Mucosa of gallbladder (tissue), 1 donor: Measurements from ENCODE around the gene NHP2. TPM values are rescaled to one million over a fixed set of nuclear protein-coding genes. Genes with fewer than 3 reads are reported as not detected.
"Not testable (repeated sequence)": the region's sequence is repeated elsewhere in the genome, so short reads cannot be mapped to it uniquely, and the experiment has no call there.

Experiments
- DNase-seq: peaks from one replicate; pipeline ENCODE4 v3.0.0-alpha.2; 2020; ENCODE audit warnings: low spot score
- total RNA-seq: library from RNA; stranded (reverse); gene quantifications from one replicate; pipeline ENCODE4 v1.2.1, GENCODE V29; 2021
- donor health status: DM: no; HTN: no; CAD: no.

Gene NHP2
- total RNA-seq, 1 donor from 2014 or later = 69.4 TPM

DNA sequence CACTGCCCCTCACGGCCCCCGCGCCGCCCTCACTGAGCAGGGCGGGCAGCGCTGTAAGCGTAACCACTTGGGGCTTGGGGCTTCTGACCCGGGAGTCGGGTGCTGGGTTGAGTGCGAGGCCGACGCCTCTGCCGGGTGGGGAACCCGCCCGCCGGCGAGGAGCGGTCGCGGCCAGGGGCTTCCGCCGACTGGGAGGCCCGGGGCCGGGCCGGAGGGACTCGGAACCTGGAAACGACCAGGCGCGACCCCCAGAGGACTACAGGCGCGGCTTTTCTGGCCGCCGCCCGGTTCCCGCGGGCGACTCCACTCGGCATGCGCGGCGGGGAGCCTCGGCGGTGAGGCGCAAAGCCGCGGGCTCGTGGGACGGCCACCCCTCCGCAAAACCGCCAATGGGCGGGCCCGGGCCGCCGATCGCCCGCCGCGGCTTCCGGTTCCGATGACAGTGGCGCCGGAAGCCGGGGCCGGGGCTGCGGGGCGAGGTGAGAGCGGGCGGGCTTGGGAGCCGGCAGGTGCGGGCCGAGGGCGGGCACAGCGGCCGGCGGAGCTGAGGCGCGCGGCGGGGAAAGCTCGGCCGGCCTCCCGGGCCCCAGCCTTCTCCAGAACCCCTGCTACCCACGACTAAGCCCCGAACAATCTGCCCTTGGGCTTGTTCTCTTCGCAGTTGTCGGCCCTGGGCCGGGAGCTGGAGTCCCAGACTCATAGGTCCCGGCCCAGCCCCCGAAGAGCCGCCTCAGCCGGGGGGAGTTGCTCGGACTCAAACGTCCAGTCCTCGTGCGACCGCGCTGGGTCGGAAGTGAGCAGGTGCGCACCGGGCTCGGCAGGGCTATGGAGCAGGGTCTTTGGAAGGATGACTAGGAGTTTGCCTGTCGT lies 22.9 kb downstream of the NHP2 start, which contains the start of gene RMND5B:
Gene RMND5B (plus strand): TSS at position 439 of the 870 bp plus-strand sequence. CDS start 7,106 bp downstream, outside the sequence.
- peak; percentile 81 for DNase-seq

DNA sequence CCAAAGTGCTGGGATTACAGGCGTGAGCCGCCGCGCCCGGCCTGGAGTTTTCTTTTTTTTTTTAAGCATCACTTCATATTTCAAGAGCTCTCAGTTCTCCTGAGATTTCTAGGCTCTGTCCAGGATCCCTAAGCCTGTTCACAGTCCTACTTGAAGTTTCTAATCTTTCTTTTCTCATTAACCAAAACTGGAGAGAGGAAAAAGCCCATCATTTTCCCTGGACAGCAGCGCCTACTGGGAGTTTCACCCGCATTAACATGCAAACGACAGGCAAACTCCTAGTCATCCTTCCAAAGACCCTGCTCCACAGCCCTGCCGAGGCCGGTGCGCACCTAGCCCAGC lies 23.5 kb downstream of the NHP2 start:
- not testable (repeated sequence) for DNase-seq

DNA sequence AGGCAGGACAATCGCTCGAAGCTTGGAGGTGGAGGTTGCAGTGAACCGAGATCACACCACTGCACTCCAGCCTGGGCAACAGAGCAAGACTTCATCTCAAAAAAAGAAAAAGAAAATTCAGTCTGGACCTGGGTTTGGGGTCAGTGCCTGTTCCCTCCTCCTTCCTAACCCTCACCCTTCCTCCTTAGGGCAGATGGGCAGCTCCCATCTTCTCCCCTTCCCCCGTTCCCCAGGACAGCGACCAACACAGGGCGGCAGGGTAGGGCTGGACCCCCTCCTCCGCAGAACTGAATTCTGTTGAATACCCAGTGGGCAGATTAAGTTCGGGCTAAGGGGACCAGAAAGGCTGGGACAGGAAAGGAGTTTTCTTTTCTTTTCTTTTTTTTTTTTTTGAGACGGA lies 24.4 kb downstream of the NHP2 start:
- no peak for DNase-seq

DNA sequence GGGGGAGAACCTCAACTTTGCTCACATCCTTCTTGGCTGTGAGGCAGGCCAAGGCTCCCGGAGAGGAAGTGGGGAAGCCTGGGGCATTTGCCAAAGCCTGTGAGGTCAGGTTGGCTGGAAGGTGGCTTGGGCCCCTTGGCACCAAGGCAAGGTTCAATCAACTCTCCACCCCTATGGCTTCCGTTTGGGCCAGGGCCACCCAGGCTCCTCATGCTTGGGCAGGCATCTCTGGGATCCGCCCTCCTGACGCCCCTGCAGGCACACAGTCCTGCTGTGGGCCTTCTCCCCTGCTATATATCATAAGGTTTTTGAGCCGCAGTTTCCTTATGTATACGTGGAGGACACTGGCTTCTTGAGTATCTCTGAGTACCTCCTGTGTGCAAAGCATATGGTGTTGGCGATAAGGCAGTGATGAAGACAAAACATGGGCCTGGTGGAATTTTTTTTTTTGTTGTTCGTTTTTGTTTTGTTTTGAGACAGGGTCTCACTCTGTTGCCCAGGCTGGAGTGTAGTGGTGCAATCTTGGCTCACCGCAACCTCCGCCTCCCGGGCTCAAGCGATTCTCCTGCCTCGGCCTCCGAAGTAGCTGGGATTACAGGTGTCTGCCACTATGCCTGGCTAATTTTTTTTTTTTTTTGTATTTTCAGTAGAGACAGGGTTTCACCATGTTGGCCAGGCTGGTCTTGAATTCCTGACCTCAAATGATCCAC lies 26.2 kb downstream of the NHP2 start:
- not testable (repeated sequence) for DNase-seq

DNA sequence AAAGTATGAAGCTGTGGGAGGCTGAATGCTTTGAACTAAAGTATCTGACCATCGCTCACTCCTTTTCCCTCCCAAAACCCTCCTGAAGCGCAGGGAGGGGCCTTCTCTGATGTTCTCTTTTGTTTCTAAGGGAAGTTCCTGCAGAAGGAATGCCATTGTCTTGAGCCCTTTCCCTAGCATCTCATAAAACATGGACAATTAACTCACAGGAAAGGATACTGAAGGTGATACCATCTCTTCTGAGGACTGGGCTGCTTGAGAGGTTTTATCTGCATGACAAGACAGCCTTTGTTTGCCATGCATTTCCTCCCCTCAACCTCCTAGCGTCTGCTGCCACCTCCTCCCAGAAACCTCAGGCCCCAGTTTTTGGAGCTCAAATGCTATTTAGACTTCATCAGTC lies 27.1 kb downstream of the NHP2 start:
- DNase-seq = no peak

DNA sequence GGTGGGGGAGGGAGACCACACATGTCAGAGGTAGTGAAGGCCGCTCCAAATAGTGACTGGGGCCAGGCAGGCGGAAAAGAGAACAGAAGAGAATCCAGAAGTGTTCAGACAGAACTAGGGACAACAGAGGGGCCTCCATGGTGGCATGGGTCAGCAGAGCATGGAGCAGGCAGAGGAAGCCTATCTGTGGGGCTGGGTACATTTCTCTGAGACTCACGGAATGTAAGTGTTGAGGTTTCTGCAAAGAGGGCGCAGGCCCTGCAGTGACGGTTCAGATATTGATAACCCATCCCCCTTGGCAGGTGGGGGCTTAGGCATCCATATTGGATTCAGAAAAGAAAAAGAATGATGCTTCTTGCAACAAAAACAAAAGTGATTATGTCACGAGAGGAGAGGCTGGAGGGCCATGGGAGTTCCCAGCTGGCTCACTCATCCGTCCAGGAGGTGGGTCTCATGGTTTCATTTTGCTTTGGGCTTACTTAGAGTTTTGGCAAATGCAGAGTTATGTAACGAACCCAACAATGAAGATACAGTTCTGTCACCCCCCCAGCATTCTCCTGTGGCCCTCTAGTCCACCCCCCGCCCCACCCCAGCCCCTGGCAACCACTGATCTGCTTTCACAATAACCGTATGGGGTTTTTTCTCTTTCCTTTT lies 28.3 kb downstream of the NHP2 start:
- no peak for DNase-seq

DNA sequence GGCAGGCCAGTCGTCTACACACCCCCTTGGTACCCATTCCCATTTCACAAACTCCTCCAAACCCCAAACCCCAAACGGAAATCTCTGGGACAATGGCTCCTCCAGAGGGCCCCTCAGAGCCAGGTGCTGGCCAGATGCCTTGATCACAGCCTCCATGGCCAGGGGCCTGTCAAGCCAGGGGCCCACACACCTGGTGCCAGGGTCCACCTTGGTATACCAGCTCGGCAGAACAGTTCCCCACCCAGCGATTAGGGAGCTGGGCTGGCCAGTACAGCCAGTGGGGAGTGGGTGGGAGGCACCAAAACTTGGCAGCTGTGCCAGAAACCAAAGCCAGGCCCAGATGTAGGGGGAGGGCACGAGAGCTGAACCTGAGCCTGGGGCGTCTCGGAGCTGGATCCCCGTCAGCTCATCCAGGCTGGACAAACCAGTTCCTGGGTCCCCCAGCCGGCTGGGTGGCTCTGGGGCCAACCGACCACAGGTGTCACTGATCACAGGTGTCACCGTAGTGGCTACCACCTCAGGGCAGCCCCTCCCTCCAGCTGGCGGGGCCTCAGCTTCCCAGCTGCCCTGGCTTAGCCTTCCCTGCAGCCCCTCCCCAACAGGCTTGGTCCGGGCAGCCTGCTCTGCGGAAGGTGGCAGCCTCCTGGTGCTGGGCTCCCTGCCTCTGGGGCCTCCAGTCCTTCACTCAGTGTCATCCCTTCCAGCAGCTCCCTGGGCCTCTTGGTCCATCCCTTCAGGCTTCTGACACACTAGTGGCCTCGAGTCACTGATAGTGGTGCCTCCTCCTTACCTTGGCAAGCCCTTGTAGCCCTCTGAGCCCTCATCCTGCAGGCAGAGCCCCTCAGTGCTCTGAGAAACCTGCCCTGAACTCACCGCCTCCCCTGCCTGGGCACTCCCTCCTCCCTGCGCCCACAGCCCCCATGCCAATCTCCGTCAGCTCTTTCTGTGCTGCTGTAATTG lies 29.4 kb downstream of the NHP2 start:
- no peak for DNase-seq

DNA sequence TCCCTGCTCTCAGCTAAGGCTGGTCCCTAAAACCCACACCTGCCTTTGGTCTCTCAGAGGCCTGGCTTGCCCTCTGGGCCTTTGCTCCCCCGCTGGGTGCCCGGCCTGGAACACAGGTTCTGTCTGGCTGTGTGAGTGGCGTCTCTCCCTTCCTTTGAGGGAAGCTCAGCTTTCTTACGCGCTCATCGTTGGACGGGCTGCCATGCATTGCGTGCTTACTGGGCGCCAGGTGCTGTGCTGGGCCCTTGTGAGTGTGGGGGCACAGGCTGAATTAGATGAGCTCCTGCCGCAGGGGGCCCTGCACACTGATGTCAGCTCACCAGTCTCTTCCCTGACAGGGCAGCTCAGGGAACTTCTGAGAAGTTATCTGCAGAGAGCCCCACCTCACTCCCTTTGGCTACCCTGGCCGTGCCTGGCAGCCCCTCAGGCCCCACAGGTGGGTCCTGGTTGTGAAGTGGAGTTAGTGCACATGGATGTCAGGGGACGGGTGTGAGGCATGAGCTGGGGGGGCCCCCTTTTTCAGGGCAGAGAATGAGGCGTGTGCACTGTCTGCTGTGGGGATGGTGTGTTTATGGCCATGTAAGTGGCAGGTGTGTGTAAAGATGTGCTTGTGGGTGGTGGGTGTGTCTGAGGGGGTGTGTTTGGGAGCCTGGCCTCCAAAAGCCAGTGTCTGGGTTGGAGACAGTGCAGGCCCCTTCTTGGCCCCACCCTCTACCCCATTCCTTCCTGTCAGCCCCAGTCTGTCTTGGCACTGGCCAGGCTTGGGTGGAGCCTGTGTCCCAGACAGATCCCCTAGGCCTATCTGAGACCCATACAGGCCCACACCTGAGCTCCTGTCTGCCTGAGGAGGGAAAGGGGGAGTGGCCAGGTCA lies 30.4 kb downstream of the NHP2 start:
- DNase-seq = no peak

DNA sequence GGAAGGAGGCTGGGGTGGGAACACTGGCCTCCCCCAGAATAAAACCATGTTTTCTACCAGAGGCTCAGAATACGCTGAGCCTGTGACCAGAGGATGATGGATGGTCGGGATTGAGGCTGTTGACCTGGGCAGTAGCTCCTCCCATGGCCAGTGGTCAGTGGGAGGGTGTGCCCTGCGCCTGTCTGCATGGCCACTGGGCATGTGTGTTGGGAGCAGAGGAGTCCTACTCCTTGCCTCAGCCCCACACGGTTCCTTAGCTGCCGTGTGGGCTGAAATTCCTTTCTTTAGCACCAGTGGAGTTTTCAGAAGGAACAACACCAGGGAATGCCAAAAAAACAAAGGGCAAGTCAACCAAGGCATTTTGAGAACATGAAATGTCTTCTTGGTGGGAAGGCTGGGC lies 31.3 kb downstream of the NHP2 start:
- no peak for DNase-seq

DNA sequence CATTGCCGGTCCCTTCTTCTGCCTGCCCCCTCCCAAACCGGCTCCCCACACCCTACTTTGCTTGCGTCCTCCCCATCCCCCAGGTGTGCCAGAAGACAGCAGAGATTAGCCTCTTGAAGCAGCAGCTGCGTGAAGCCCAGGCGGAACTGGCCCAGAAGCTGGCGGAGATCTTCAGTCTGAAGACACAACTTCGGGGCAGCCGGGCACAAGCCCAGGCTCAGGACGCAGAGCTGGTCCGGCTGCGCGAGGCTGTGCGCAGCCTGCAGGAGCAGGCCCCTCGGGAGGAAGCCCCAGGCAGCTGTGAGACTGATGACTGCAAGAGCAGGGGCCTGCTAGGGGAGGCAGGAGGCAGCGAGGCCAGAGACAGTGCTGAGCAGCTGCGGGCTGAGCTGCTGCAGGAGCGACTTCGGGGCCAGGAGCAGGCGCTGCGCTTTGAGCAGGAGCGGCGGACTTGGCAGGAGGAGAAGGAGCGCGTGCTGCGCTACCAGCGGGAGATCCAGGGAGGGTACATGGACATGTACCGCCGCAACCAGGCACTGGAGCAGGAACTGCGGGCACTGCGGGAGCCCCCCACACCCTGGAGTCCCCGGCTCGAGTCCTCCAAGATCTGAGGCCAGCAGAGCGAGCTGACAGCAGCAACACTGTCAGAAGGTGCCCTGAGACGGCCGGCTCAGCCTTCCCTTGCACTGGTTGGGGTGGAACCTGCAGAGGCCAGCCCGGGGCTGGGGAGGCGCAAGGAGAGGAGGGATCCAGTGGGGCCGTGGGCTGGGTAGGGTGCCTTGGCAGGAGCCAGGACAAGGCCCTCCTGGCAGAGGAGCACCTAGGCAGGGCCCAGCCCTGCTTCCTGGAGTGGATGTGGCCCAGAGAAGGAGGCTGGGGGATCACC lies 32.1 kb downstream of the NHP2 start:
- no peak for DNase-seq

DNA sequence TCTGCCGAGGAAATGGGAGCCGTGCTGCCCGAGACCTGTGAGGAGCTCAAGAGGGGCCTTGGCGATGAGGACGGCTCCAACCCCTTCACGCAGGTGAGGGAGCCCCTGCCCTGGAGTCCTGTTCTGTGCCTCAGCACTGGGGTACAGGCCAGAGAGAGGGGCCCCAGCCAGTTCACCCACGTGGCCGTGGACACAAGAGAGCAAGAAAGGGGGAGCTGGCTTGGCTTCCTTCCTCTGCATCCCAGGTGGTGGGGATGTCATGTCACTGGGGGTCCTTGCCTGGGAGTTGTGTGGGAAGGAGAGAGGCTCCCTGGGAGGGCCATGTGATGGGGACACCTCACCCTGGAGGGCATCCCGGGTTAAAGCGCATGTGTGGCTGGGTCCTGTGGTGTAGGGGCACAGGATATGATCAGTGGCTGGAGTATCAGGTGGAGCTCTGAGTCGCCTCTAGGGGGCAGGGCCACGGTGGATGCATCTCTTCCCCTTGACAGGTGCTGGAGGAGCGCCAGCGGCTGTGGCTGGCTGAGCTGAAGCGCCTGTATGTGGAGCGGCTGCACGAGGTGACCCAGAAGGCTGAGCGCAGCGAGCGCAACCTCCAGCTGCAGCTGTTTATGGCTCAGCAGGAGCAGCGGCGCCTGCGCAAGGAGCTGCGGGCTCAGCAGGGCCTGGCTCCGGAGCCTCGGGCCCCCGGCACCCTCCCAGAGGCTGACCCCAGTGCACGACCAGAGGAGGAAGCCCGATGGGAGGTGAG lies 32.9 kb downstream of the NHP2 start:
- peak; percentile 80 for DNase-seq

DNA sequence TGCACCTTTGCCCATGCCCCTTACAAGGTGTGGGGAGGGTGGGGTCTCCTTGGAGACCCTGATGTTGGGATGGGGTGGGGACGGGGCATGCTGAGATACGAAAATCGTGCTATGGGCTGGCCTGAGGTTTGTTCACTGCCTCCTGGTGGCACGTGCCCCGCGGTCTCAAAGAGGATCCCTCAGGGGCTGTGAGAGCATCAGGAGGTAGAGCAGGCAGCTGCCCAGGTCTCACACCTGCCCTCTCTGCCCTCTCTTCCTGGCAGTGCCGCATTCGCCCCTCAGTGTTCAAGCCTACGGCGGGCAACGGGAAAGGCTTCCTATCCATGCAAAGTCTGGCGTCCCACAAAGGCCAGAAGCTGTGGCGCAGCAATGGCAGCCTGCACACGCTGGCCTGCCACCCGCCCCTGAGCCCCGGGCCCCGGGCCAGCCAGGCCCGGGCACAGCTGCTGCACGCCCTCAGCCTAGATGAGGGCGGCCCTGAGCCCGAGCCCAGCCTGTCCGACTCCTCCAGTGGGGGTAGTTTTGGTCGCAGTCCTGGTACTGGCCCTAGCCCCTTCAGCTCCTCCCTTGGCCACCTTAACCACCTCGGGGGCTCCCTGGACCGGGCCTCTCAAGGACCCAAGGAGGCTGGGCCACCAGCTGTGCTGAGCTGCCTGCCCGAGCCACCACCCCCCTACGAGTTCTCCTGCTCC lies 33.6 kb downstream of the NHP2 start:
- no peak for DNase-seq

DNA sequence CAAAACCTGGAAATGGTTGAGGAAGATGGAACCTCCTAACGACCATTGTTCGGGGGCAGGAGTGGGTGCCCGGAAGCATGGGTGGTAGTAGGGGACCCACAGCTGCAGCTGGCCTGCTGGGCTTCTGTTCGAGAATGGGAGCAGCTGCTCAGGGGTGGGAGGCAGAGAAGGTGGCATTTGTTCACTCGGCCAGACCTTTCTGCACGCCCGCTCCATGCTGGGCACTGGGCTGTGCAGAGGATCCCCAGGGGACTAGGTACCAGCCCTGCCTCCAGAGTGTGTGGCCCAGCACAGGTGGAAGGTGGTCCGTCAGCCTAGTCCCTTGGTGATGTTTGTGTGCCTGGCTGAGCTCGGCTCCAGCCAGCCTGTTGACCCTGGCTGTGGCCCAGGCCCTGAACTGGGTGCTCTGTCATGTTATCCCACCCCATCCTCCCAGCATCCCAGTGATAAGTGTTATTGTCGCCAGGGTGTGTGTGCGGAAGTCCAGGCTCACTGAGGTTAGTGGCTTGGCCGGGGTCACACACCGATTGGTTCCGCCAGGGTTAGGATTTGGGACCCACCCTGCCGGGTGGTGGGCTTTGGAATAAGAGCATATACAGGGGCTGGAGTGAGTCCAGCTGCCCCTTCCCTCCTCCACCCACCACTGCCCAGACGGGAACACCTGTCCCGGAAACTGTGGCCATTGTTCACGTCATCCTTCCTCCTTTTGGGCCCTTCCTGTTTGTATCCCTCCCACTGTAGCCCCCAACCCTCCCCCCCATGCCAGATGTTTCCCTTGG lies 35.6 kb downstream of the NHP2 start:
- no peak for DNase-seq

DNA sequence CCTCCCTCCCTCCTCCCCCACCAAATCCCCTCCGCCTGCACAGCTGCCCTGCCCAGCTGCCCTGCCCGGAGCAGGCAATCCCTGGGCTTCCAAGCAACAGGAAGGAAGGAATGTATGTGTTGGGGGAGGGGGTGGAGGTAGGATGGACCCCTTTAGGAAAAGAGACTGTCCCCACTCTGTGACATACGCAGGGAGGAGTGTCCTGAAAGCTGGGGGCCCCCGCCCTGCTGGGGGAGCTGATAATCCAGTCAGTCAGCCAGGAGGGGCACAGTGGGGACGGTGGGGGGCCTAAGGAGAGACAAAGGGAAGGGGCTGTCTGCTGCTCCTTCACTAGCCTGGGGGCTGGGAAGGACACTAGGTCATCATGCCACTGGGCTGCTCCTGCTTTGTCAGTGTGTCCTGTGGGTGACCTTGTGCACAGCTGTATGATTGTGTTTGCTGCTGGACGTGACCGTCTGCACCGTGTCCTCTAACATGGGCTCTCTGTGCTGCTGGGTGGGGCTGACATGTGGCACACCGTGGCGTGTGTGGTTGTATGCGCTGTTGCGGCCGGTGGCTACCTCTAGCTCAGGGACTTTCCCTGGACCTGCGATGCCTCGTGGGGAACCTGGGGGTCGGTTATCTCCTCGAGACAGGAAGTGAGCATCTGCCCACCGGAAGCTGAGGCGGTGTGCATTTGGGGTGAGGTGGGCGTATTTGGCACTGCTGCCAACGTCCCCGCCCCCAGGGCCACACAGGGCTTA lies 37.4 kb downstream of the NHP2 start:
- no peak for DNase-seq

DNA sequence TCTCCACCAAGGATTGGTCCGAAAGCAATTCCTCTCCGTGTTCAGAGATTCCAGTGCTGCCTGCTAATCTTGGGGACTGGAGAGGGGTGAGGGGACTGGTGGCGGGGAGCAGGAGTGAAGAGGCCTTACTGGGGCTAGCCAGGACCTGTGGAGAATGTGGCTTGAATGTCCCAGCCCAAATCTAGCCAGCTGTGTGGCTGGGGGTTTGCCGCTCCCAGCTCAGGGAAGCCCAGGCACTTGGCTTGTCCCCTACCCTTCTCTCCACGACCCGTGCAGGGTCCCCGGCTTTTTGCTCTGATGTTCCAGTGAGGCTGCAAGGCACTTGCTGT lies 37.9 kb downstream of the NHP2 start:
- no peak for DNase-seq

DNA sequence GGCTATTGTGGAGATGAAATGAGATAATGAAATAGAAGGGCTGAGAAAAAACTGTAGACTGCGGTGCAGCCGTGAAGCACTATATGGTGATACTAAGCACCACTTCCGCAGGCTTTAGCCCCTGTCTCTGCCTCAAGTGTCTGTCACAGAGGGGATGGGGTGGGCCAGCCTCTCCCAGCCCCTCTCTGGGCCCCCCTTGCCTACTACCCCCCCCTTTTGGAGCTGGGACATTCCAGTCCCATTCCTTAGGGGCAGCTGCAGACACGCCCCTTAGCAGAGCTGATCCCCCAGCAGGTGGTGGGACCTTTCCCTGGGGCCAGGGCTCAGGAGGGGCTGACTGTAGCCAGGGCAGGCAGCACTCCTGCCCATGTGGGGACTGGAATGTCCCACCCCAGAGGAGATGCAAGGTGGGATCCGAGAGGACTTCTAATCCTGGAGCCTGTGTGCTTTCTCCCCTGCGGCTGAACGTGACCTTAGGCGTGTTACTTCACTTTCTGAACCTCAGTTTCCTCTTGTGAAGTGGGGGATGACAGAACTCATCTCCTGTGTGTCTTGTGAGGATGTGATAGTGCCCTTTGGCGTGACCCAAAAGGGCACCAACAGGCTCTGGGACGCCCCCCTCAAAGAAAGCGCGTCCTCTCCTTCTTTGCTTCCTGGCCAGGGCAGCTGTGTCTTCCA lies 38.4 kb downstream of the NHP2 start:
- DNase-seq = no peak
